GM19099 (cell line): ENCODE results near the gene CAMKK1.

Source experiments
- POLR2A ChIP-seq: IDR thresholded peaks from 3 replicates; pipeline ENCODE4 v1.6.1; 2011; ENCODE audit warnings: low read depth; ENCODE audit not compliant: insufficient read length; ENCODE audit errors: extremely low read depth

The CAMKK1 gene

GRCh38 chr17:3893720-3894116 is 865 bp upstream of the CAMKK1 start:
- no peak for TF ChIP-seq POLR2A

GRCh38 chr17:3892095-3892998 is 506 bp downstream of the CAMKK1 start:
- no peak for TF ChIP-seq POLR2A

DNA sequence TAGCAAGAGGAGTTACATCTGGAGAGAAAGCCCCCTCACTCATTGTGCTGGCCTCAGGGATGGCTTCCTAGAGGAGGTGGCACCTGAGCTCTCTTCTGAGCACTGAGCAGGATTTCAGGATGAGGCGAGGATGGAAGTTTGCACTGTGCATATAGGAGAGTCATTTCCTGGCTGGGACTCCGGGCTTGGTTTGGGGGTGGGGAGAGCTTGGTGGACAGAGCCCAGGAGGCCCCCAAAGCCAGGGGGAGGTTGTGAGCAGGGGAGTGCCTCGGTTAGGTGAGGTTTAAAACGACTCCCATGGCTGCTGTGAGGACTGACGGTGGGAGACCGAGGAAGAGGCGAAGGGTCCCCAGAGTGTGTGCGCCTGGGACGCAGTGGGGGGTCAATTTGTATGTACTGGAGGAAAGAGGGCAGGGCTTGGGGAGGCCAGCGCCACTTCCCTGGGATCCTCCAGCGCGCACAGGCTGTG is 1.2 kb downstream of the CAMKK1 start:
- no peak for TF ChIP-seq POLR2A

- no peak for TF ChIP-seq POLR2A
These were observed 2.0 kb downstream of the CAMKK1 start for GRCh38 chr17:3890878-3891219.

- TF ChIP-seq POLR2A = no peak
These were observed 2.6 kb downstream of the CAMKK1 start for GRCh38 chr17:3890082-3890877.

- no peak for TF ChIP-seq POLR2A
These were observed 3.4 kb downstream of the CAMKK1 start for GRCh38 chr17:3889325-3890012.

- TF ChIP-seq POLR2A = no peak
These were observed 4.3 kb downstream of the CAMKK1 start for GRCh38 chr17:3888343-3889171.

GRCh38 chr17:3887804-3888203 is 5.0 kb downstream of the CAMKK1 start:
- TF ChIP-seq POLR2A = no peak

DNA sequence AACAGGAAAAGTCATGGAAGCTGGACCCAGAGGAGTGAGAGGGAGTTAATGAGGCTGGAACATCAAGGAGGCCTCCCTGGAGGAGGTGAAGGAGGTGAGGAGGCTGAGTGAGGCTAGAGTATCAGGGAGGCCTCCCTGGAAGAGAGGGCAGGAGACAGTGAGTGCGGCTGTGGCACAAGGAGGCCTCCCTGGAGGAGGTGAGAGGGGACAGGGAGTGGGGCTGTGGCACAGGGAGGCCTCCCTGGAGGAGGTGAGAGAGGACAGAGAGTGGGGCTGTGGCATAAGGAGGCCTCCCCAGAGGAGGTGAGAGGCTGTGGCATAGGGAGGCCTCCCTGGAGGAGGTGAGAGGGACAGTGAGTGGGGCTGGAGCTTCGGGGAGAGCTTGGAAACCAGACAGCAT is 5.5 kb downstream of the CAMKK1 start:
- no peak for TF ChIP-seq POLR2A

DNA sequence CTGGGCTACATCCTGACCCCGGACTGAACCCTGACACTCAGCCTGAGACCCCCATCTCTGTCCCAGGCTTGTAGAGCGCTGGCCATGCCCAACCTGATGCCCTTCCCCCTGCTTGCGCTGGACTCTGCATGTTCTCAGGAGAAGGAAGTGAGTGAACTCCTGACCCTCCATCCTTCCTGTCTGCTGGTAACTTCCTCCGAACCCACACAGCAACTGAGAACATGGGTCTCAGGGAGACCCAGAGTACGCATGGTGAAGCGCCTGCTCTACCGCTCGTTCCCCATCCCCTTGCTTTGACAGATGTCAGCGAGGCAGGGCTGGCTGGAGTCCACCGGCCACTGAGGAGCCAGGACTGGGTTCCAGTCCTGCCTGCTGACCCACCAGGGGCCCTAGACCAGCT is 6.1 kb downstream of the CAMKK1 start:
- no peak for TF ChIP-seq POLR2A

GRCh38 chr17:3885970-3886369 is 6.9 kb downstream of the CAMKK1 start:
- TF ChIP-seq POLR2A = no peak

DNA sequence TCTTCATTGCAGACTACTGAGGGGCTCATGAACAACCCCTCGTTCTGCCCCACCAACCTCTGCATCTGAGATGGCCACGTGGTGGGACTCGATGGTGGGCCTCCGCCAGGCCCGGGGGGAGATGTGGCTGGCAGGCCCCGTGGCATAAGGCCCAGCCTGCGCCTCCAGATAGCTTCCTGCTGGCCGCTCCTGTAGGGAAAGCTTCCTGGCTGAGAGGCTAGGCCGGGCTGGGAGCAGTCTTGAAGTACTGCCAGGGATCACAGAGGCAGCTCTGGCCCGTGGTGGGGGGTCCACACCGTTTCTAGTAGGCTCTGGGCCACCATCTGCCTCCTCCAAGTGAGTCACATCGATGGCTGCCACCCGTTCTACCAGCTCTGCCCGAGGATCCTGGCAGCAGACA is 7.6 kb downstream of the CAMKK1 start:
- no peak for TF ChIP-seq POLR2A

- no peak for TF ChIP-seq POLR2A
These were observed 8.7 kb downstream of the CAMKK1 start for GRCh38 chr17:3884188-3884587.

- no peak for TF ChIP-seq POLR2A
These were observed 10.6 kb downstream of the CAMKK1 start for GRCh38 chr17:3882276-3882675.
